SK-N-SH (cell line): ENCODE measurements around the gene HNF1A.

Experiments
- CTCF ChIP-seq: fragments of 200-600 bp; sonication (generic); IDR thresholded peaks from 2 replicates; pipeline ENCODE4 v1.6.1; 2017; ENCODE audit warnings: antibody characterized with exemption, mild to moderate bottlenecking, moderate library complexity
- EP300 ChIP-seq, 2 experiments: IDR thresholded peaks; 2 replicates each; pipeline versions ENCODE4 v1.4.0 to v1.6.1; 2012; ENCODE audit warnings: borderline replicate concordance in 1 of 2, low read depth in 1 of 2, low read length in 1 of 2
- EZH2phosphoT487 ChIP-seq: fragments of 200-600 bp; sonication (generic); IDR thresholded peaks from 2 replicates; pipeline ENCODE4 v1.6.1; 2017; ENCODE audit warnings: low read depth, mixed run types, mild to moderate bottlenecking, antibody characterized with exemption, moderate library complexity, borderline replicate concordance
- MAX ChIP-seq: IDR thresholded peaks from 2 replicates; pipeline ENCODE4 v1.4.0; 2012; ENCODE audit warnings: low read depth
- POLR2AphosphoS5 ChIP-seq: IDR thresholded peaks from 2 replicates; pipeline ENCODE4 v1.6.1; 2012; ENCODE audit warnings: low read depth, low read length
- RAD21 ChIP-seq: IDR thresholded peaks from 2 replicates; pipeline ENCODE4 v1.6.1; 2012; ENCODE audit warnings: mild to moderate bottlenecking, low read length
- REST ChIP-seq: IDR thresholded peaks from 2 replicates; pipeline ENCODE4 v1.6.1; 2012; ENCODE audit warnings: mild to moderate bottlenecking, low read depth, low read length, moderate library complexity
- SMC3 ChIP-seq: IDR thresholded peaks from 2 replicates; pipeline ENCODE4 v1.6.1; 2012; ENCODE audit warnings: low read depth, low read length, improper control_type of control experiment
- YY1 ChIP-seq: IDR thresholded peaks from 2 replicates; pipeline ENCODE4 v1.4.0; 2012; ENCODE audit warnings: low read depth, mild to moderate bottlenecking

- TF ChIP-seq CTCF: no peak
- no peak for TF ChIP-seq YY1
- no peak for TF ChIP-seq EZH2phosphoT487
- no peak for TF ChIP-seq POLR2AphosphoS5
- no peak for TF ChIP-seq RAD21
- TF ChIP-seq REST: no peak
- TF ChIP-seq SMC3: no peak
- TF ChIP-seq MAX: no peak
- TF ChIP-seq EP300 (IDR thresholded peaks at IDR 0.05; ENCODE audit: borderline replicate concordance in 1 of 2, low read depth in 1 of 2, low read length in 1 of 2): no peak
Observed at GRCh38 chr12:120933786-120934185, 44.6 kb upstream of the HNF1A start.
